HG03558 (cell line): ENCODE data around the gene QRICH2.
"Not testable (repeated sequence)": the region's sequence is repeated elsewhere in the genome, so short reads cannot be mapped to it uniquely, and the experiment has no call there.

Experiments used
- ATAC-seq: cut with Tn5 transposase; IDR thresholded peaks from one replicate; pipeline ENCODE4 v1.9.1; 2021; ENCODE audit warnings: moderate number of reproducible peaks; ENCODE audit not compliant: unreplicated experiment; ENCODE audit errors: extremely low read depth

Gene QRICH2

GRCh38 chr17:76307966-76308338 lies at the start of gene QRICH2:
QRICH2 (minus strand) TSS chr17:76308276; CDS start chr17:76307998, 278 bp downstream.
- no peak for ATAC-seq

GRCh38 chr17:76357597-76358158 lies 49.6 kb upstream of the QRICH2 start:
- no peak for ATAC-seq

- no peak for ATAC-seq
These were observed 48.9 kb upstream of the QRICH2 start for GRCh38 chr17:76356803-76357456.

GRCh38 chr17:76354747-76355310 lies 46.8 kb upstream of the QRICH2 start:
- ATAC-seq = no peak

GRCh38 chr17:76354317-76354729 lies 46.2 kb upstream of the QRICH2 start:
- ATAC-seq = no peak

- ATAC-seq = peak; percentile 34
These were observed 45.7 kb upstream of the QRICH2 start, which contains the start of gene PRPSAP1 for GRCh38 chr17:76353599-76354316. PRPSAP1 (minus strand) TSS chr17:76353916; CDS start chr17:76353703, 213 bp downstream.

- ATAC-seq = no peak
These were observed 45.0 kb upstream of the QRICH2 start for GRCh38 chr17:76353004-76353598.

GRCh38 chr17:76351526-76352071 lies 43.5 kb upstream of the QRICH2 start:
- ATAC-seq = no peak

- ATAC-seq = no peak
These were observed 42.4 kb upstream of the QRICH2 start for GRCh38 chr17:76350463-76350862.

GRCh38 chr17:76346936-76347335 lies 38.9 kb upstream of the QRICH2 start:
- ATAC-seq = not testable (repeated sequence)

GRCh38 chr17:76345377-76345974 lies 37.4 kb upstream of the QRICH2 start:
- ATAC-seq = no peak

GRCh38 chr17:76343106-76343505 lies 35.0 kb upstream of the QRICH2 start:
- ATAC-seq = no peak

GRCh38 chr17:76341301-76341700 lies 33.2 kb upstream of the QRICH2 start:
- no peak for ATAC-seq

- ATAC-seq = no peak
These were observed 29.3 kb upstream of the QRICH2 start for GRCh38 chr17:76337413-76337777.

GRCh38 chr17:76336756-76337412 lies 28.8 kb upstream of the QRICH2 start:
- no peak for ATAC-seq

GRCh38 chr17:76335716-76336381 lies 27.8 kb upstream of the QRICH2 start:
- no peak for ATAC-seq

- no peak for ATAC-seq
These were observed 25.8 kb upstream of the QRICH2 start for GRCh38 chr17:76333673-76334505.

GRCh38 chr17:76331083-76331482 lies 23.0 kb upstream of the QRICH2 start:
- no peak for ATAC-seq
